Nephron (organoid): ENCODE results near the gene DRD3.

Experiments
- H3K27ac Mint-ChIP-seq, 3 experiments: 2 replicates each; pipeline ENCODE4 v1.8.0; 2020; ENCODE audit warnings: mixed read lengths in 3 of 3, mild to moderate bottlenecking in 2 of 3, moderate library complexity in 1 of 3
- H3K27me3 Mint-ChIP-seq: 2 replicates; pipeline ENCODE4 v1.8.0; 2021; ENCODE audit warnings: low read depth, mild to moderate bottlenecking, moderate library complexity, mixed read lengths
- H3K36me3 Mint-ChIP-seq: 2 replicates; pipeline ENCODE4 v1.8.0; 2020; ENCODE audit warnings: low read depth, mixed read lengths
- H3K4me1 Mint-ChIP-seq: 2 replicates; pipeline ENCODE4 v1.8.0; 2020; ENCODE audit warnings: mixed read lengths
- H3K4me3 Mint-ChIP-seq, 3 experiments: 2 replicates each; pipeline ENCODE4 v1.8.0; 2020; ENCODE audit warnings: mild to moderate bottlenecking in 3 of 3, mixed read lengths in 3 of 3, moderate library complexity in 2 of 3
- H3K9me3 Mint-ChIP-seq: 2 replicates; pipeline ENCODE4 v1.8.0; 2020; ENCODE audit warnings: mixed read lengths
- CTCF ChIP-seq, 3 experiments: fragments of 200-600 bp; sonication (generic); IDR thresholded peaks; one replicate each; pipeline ENCODE4 v1.5.0; 2021; ENCODE audit warnings: antibody characterized with exemption in 3 of 3; ENCODE audit not compliant: unreplicated experiment in 3 of 3

Gene DRD3

GRCh38 chr3:114093016-114093380 lies 85.9 kb downstream of the DRD3 start:
- peak overlapping the region; percentile 3 to 55 (median 4) for H3K27ac Mint-ChIP-seq
- H3K27me3 Mint-ChIP-seq, result no peaks in the 10 kb centered on the region
- peaks cover under 1% of the 10 kb centered on the region for H3K36me3 Mint-ChIP-seq
- no peak for TF ChIP-seq CTCF (IDR thresholded peaks at IDR 0.05; ENCODE audit: unreplicated experiment in 3 of 3)
- H3K4me1 Mint-ChIP-seq, result peaks cover 18% of the 10 kb centered on the region
- no peak overlapping the region for H3K4me3 Mint-ChIP-seq
- H3K9me3 Mint-ChIP-seq, result no peaks in the 10 kb centered on the region

GRCh38 chr3:114092151-114093015 lies 86.5 kb downstream of the DRD3 start:
- Mint-ChIP-seq H3K4me3 (no peak overlapping the region), H3K9me3 (no peaks in the 10 kb centered on the region), H3K36me3 (peaks cover 7% of the 10 kb centered on the region), H3K27ac (peak overlapping the region; percentile 3 to 55 (median 4)), H3K27me3 (no peaks in the 10 kb centered on the region), H3K4me1 (peaks cover 18% of the 10 kb centered on the region)
- TF ChIP-seq CTCF (IDR thresholded peaks at IDR 0.05; ENCODE audit: unreplicated experiment in 3 of 3), result no peak

GRCh38 chr3:114089675-114090074 lies 89.2 kb downstream of the DRD3 start:
- Mint-ChIP-seq H3K27ac (no peak overlapping the region), H3K4me3 (no peak overlapping the region)

GRCh38 chr3:114086356-114086755 lies 92.5 kb downstream of the DRD3 start:
- peaks cover 54% of the 10 kb centered on the region for H3K36me3 Mint-ChIP-seq
- no peaks in the 10 kb centered on the region for H3K9me3 Mint-ChIP-seq
- H3K4me3 Mint-ChIP-seq, result no peak overlapping the region

More at GRCh38 chr3:114089675-114090074, 89.2 kb downstream of the DRD3 start:
- no peak for TF ChIP-seq CTCF (IDR thresholded peaks at IDR 0.05; ENCODE audit: unreplicated experiment in 3 of 3)
- Mint-ChIP-seq H3K36me3 (peaks cover 28% of the 10 kb centered on the region), H3K27me3 (no peaks in the 10 kb centered on the region), H3K9me3 (no peaks in the 10 kb centered on the region), H3K4me1 (peaks cover 18% of the 10 kb centered on the region)

GRCh38 chr3:114083112-114083511 lies 95.7 kb downstream of the DRD3 start:
- H3K27ac Mint-ChIP-seq, result no peak overlapping the region
- no peak overlapping the region for H3K4me3 Mint-ChIP-seq
- H3K36me3 Mint-ChIP-seq, result peaks cover 73% of the 10 kb centered on the region
- H3K4me1 Mint-ChIP-seq, result no peaks in the 10 kb centered on the region
- no peak for TF ChIP-seq CTCF (IDR thresholded peaks at IDR 0.05; ENCODE audit: unreplicated experiment in 3 of 3)
- H3K9me3 Mint-ChIP-seq, result no peaks in the 10 kb centered on the region
- no peaks in the 10 kb centered on the region for H3K27me3 Mint-ChIP-seq

More at GRCh38 chr3:114086356-114086755, 92.5 kb downstream of the DRD3 start:
- TF ChIP-seq CTCF (IDR thresholded peaks at IDR 0.05; ENCODE audit: unreplicated experiment in 3 of 3), result no peak
- Mint-ChIP-seq H3K27ac (no peak overlapping the region), H3K27me3 (no peaks in the 10 kb centered on the region), H3K4me1 (no peaks in the 10 kb centered on the region)

GRCh38 chr3:114081037-114081436 lies 97.8 kb downstream of the DRD3 start:
- H3K9me3 Mint-ChIP-seq, result no peaks in the 10 kb centered on the region
- no peak overlapping the region for H3K27ac Mint-ChIP-seq
- peaks cover 72% of the 10 kb centered on the region for H3K36me3 Mint-ChIP-seq
- no peak for TF ChIP-seq CTCF (IDR thresholded peaks at IDR 0.05; ENCODE audit: unreplicated experiment in 3 of 3)
- H3K4me1 Mint-ChIP-seq, result no peaks in the 10 kb centered on the region
- no peaks in the 10 kb centered on the region for H3K27me3 Mint-ChIP-seq
- H3K4me3 Mint-ChIP-seq, result no peak overlapping the region
